Jurkat, Clone E6-1 (cell line): ENCODE data around the gene EFEMP2.

Experiments used
- DNase-seq: peaks from one replicate; pipeline ENCODE4 v3.0.0-alpha.2; 2011; ENCODE audit warnings: low read depth, low spot score
- H3K4me3 ChIP-seq: 2 replicates; pipeline ENCODE4 v1.5.1; 2011; ENCODE audit warnings: mild to moderate bottlenecking, low read length, control low read depth, moderate library complexity

The EFEMP2 gene

DNA sequence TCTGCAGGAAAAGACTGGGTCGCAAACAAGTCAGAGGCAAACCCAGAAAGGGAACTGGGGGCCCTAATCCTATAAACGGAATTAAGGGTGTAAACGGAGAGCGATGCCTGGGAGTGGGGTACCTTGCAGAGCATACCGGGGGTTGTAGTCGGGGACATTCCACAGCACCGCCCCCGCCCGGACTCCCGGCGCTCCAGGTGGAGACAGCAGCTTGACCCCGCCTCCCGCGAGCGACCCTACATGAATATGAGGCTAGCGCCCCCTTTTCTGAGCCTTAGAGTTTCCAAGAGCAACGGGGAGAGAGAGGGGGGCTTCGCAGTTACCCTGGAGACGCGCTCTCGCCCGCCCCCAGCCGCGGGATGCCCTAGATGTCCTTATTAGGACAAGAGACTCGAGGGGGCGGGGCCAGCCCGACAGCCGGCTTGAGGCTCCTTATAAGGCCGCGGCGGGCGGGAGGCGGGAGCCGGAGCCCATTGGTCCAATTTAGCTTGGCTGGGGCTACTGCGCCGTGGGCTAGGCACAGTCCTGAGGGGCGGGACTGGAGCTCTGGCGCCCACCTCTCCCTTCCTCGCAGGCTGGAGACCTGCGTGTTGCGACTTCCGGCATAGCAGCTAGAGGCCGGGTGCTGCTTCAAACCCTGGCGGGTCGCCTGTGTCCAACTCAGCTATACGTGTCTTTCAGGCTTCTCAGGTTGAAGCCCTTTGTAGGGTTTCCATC is 13.3 kb downstream of the EFEMP2 start:
- peak; percentile 99 for DNase-seq
- peak overlapping the region; percentile 96 for H3K4me3 ChIP-seq

DNA sequence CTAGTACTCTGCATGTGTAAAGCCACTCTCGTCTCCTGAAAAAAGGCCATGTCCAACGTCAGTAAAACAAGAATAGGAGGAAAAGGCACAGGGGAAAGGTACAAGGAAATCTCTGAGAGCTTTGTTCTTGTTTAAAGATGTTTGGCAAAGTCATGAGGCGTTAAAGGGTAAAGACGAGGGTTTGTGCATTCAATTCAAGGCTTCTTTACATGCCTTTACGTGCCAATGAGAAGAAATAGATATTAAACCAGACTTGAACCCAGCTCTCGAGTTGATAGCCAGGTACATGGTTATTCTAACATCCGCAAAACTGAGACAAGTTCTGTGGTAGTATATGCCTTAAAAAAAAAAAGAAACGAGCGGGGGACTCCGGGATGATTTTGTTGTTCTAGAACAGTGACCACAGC is 13.9 kb downstream of the EFEMP2 start:
- no peak for DNase-seq
- peak overlapping the region; percentile 96 for H3K4me3 ChIP-seq

GRCh38 chr11:65857853-65858680 is 14.5 kb downstream of the EFEMP2 start, which contains the start of gene CFL1:
Gene CFL1, minus strand, starts transcription at chr11:65858180. Its CDS starts 81 bp downstream, at chr11:65858099.
- peak within 1 kb of the TSS; percentile 96 for H3K4me3 ChIP-seq

GRCh38 chr11:65857500-65857852 is 15.1 kb downstream of the EFEMP2 start:
- DNase-seq: no peak
- peak overlapping the region; percentile 96 for H3K4me3 ChIP-seq

More at GRCh38 chr11:65857853-65858680, 14.5 kb downstream of the EFEMP2 start, which contains the start of gene CFL1:
- DNase-seq: peak; percentile 94

DNA sequence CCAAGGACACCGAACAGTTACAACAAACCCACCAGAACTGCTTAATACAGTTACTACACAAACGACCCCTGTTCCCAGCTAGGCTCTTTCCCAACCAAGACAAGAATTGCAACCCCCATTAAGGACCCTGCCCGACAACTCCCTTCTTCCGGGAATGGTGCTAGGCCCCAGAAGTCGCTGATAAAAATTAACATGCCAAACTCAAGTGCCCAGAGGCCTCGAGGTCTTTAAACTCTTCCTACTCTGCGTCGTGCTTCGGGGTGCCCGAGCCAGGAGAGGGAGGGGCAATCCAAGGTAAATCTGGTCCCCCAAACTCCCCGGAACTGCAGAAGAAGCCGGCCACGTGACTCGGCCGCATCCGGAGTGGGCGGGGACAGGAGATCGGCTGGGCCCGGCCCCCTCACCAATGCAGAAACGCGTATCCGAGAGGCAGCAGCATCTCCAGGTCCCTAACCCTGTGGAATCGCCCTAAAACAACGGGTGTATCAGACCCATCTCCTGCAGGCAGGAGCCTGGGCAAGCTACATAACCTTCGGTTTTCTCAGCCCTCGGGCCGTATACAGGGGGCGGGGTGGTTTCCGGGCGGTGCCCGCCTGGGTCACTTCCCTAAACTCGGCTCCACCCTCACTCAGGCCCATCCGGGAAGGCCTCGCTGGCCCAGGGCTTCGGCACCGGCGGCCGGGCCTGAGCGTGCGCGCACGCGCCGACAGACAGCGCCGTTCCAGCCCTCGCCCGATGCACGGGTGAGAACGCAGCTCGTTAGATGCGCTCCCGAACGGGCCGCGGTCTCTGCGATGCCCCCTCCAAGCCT is 15.7 kb downstream of the EFEMP2 start:
- H3K4me3 ChIP-seq: peak overlapping the region; percentile 96
- peak; percentile 66 for DNase-seq

DNA sequence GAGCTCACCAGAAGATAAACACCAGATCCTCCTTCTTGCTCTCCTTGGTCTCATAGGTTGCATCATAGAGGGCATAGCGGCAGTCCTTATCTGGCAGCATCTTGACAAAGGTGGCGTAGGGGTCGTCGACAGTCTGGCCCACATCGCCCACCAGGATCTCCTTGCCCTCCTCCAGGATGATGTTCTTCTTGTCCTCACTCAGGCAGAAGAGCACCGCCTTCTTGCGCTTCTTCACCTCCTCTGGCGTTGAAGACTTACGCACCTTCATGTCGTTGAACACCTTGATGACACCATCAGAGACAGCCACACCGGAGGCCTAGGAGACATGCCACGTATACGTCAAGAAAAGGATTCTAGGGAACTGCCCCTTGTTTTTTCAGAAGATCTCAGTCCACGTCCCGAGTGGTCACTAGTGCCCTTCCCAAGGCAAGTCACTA is 16.7 kb downstream of the EFEMP2 start:
- peak overlapping the region; percentile 96 for H3K4me3 ChIP-seq
- DNase-seq: no peak

GRCh38 chr11:65854852-65855837 is 17.5 kb downstream of the EFEMP2 start:
- H3K4me3 ChIP-seq: no peak overlapping the region
- no peak for DNase-seq

- DNase-seq: no peak
- no peak overlapping the region for H3K4me3 ChIP-seq
Observed at GRCh38 chr11:65854161-65854592, 18.4 kb downstream of the EFEMP2 start.

GRCh38 chr11:65853246-65853979 is 19.2 kb downstream of the EFEMP2 start:
- no peak for DNase-seq
- H3K4me3 ChIP-seq: no peak overlapping the region

GRCh38 chr11:65852508-65853245 is 19.9 kb downstream of the EFEMP2 start:
- H3K4me3 ChIP-seq: no peak overlapping the region
- DNase-seq: no peak

- DNase-seq: no peak
Observed at GRCh38 chr11:65851811-65852507, 20.6 kb downstream of the EFEMP2 start.

DNA sequence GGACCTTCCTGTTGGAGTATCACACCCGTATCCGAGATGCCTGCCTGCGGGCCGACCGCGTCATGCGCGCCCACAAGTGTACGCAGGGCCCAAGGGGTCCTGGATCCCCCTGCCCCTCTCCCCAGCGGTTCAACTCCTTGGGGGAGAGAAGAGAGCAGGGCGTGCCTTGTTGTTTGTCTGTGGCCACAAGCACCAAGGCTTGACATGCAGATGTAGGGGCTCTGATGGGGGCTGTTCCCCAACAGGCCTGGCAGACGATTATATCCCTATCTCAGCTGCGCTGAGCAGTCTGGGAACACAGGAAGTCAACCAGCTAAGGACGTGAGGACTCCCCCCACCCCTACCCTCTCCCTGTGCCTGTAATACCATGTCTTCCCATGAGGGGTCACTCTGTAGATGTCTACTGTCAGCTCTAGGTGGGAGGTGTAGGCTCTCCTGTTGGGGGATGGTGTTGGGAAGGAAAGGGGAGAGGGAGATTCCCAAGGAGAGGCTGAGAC is 21.5 kb downstream of the EFEMP2 start:
- no peak for DNase-seq
- no peak overlapping the region for H3K4me3 ChIP-seq

More at GRCh38 chr11:65851811-65852507, 20.6 kb downstream of the EFEMP2 start:
- no peak overlapping the region for H3K4me3 ChIP-seq

DNA sequence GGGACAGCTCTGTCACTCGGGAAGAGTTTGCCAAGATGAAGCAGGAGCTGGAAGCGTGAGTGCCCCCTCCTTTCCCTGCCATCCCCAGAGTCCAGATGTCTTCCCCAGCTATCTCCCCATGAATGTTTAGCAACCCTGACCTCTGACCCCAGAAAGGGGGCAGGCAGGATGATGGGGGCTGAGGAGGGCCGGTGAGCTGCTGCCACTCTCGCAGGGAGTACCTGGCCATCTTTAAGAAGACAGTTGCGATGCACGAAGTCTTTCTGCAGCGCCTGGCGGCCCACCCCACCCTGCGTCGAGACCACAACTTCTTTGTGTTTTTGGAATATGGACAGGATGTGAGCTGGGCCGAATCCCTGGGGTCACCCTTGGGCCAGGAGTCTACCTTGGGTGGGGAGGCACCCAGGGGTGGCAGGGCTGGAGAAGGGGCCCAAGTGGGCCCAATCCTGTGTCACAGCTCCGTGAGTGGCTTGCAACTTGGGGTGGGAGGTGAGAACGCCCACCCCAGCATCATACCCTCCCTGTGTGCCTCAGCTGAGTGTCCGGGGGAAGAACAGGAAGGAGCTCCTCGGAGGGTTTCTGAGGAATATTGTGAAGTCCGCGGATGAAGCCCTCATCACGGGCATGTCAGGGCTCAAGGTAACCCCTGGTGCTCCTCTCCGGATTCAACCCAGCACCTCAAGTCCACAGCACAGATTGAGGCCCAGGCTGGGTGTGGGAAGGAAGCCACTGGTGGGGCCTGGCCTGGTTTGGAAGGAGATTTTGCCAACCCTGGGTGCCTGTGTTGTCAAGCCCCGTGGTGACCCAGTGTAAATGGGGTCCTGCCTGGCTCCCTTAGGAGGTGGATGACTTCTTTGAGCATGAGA is 22.1 kb downstream of the EFEMP2 start:
- H3K4me3 ChIP-seq: no peak overlapping the region
- no peak for DNase-seq

DNA sequence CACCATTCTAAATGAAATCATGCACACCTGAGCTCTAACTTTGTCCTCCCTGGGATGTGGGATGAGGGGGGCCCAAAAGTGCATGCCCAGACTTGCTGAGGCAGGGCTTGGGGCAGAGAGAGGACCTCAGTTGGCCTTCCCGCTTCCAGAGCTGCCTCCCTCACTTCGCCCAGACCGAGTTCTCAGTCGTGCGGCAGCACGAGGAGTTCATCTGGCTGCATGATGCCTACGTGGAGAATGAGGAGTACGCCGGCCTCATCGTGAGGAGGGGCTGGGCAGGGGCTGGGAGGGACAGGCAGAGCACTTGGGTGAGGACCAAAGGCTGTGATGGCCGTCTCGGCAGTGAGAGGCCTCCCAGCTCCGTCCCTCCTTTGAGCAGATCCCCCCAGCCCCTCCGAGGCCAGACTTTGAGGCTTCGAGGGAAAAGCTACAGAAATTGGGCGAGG is 22.8 kb downstream of the EFEMP2 start:
- no peak overlapping the region for H3K4me3 ChIP-seq
- DNase-seq: no peak

- no peak overlapping the region for H3K4me3 ChIP-seq
Observed at GRCh38 chr11:65849366-65849765, 23.2 kb downstream of the EFEMP2 start.

More at GRCh38 chr11:65849366-65849765, 23.2 kb downstream of the EFEMP2 start:
- no peak for DNase-seq
